ENCODE results near the gene APBA3.

DNA sequence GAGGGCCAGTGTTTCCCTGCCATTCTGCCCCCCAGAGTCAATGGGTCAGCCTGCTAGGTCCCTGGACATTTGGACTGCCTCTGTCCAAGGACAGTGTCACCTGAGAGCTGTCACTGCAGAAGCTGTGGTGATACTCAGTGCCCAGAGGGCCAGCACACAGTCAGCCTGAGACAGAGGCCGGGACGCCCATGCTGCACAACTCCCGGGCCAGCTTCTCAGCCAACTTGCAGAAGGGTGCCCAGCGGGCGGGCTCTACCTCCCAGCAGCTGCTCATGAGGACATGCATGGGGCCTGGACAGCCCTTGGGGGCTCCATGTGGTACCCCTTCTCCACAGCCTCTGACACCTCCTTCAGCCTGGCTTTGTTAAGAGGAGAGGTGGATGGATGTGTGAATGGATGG lies 14.3 kb upstream of the APBA3 start:
- TF ChIP-seq EZH2 (IDR thresholded peaks at IDR 0.05; ENCODE audit: low read depth, unreplicated experiment) (no peak), CREB1 (CRISPR knock-in tag; IDR thresholded peaks at IDR 0.05; ENCODE audit: low read depth) (no peak), POLR2AphosphoS5 (IDR thresholded peaks at IDR 0.05; ENCODE audit: low read depth) (no peak), EZH2phosphoT487 (IDR thresholded peaks at IDR 0.05; ENCODE audit: unreplicated experiment) (no peak), STAT1 (IDR thresholded peaks at IDR 0.05; ENCODE audit: unreplicated experiment) (no peak)
- TF ChIP-seq, protein P1, sequence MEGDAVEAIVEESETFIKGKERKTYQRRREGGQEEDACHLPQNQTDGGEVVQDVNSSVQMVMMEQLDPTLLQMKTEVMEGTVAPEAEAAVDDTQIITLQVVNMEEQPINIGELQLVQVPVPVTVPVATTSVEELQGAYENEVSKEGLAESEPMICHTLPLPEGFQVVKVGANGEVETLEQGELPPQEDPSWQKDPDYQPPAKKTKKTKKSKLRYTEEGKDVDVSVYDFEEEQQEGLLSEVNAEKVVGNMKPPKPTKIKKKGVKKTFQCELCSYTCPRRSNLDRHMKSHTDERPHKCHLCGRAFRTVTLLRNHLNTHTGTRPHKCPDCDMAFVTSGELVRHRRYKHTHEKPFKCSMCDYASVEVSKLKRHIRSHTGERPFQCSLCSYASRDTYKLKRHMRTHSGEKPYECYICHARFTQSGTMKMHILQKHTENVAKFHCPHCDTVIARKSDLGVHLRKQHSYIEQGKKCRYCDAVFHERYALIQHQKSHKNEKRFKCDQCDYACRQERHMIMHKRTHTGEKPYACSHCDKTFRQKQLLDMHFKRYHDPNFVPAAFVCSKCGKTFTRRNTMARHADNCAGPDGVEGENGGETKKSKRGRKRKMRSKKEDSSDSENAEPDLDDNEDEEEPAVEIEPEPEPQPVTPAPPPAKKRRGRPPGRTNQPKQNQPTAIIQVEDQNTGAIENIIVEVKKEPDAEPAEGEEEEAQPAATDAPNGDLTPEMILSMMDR (conservative IDR thresholded peaks at IDR 0.05; ENCODE audit: low read depth in 2 of 2), result no peak
- TF ChIP-seq, protein P2, sequence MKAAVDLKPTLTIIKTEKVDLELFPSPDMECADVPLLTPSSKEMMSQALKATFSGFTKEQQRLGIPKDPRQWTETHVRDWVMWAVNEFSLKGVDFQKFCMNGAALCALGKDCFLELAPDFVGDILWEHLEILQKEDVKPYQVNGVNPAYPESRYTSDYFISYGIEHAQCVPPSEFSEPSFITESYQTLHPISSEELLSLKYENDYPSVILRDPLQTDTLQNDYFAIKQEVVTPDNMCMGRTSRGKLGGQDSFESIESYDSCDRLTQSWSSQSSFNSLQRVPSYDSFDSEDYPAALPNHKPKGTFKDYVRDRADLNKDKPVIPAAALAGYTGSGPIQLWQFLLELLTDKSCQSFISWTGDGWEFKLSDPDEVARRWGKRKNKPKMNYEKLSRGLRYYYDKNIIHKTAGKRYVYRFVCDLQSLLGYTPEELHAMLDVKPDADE (IDR thresholded peaks at IDR 0.05), result no peak
- TF ChIP-seq, protein P3, sequence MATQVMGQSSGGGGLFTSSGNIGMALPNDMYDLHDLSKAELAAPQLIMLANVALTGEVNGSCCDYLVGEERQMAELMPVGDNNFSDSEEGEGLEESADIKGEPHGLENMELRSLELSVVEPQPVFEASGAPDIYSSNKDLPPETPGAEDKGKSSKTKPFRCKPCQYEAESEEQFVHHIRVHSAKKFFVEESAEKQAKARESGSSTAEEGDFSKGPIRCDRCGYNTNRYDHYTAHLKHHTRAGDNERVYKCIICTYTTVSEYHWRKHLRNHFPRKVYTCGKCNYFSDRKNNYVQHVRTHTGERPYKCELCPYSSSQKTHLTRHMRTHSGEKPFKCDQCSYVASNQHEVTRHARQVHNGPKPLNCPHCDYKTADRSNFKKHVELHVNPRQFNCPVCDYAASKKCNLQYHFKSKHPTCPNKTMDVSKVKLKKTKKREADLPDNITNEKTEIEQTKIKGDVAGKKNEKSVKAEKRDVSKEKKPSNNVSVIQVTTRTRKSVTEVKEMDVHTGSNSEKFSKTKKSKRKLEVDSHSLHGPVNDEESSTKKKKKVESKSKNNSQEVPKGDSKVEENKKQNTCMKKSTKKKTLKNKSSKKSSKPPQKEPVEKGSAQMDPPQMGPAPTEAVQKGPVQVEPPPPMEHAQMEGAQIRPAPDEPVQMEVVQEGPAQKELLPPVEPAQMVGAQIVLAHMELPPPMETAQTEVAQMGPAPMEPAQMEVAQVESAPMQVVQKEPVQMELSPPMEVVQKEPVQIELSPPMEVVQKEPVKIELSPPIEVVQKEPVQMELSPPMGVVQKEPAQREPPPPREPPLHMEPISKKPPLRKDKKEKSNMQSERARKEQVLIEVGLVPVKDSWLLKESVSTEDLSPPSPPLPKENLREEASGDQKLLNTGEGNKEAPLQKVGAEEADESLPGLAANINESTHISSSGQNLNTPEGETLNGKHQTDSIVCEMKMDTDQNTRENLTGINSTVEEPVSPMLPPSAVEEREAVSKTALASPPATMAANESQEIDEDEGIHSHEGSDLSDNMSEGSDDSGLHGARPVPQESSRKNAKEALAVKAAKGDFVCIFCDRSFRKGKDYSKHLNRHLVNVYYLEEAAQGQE (IDR thresholded peaks at IDR 0.05; ENCODE audit: unreplicated experiment), result no peak

Data from GM23338 (cell line).